ENCODE results near the gene GRK7. TPM values are rescaled to one million over a fixed set of nuclear protein-coding genes. Genes with fewer than 3 reads are reported as not detected.
"Not testable (repeated sequence)": the region's sequence is repeated elsewhere in the genome, so short reads cannot be mapped to it uniquely, and the experiment has no call there.

Gene GRK7
- total RNA-seq, 4 donors from 2014 or later: 0.11 TPM; not detected in 3

DNA sequence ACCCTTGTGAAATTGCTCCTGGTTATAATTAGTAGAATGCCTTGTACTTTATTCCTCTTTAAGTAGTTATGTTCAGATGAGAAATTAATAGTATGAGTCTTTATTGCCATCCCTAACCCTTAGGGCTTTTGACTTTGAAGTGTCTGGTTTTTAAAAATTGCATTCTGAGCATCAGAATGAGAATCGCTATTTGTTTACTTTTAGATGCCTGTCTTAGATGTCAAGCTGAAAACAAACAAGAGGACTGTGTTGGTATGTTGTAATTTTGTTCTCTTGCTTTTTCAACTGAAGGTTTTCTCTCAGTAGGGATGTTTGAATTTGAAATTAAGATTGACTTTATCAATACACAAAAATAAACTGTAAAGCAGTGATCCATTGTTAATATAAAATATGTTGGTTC is 19.9 kb upstream of the GRK7 start:
- TF ChIP-seq, protein P1, sequence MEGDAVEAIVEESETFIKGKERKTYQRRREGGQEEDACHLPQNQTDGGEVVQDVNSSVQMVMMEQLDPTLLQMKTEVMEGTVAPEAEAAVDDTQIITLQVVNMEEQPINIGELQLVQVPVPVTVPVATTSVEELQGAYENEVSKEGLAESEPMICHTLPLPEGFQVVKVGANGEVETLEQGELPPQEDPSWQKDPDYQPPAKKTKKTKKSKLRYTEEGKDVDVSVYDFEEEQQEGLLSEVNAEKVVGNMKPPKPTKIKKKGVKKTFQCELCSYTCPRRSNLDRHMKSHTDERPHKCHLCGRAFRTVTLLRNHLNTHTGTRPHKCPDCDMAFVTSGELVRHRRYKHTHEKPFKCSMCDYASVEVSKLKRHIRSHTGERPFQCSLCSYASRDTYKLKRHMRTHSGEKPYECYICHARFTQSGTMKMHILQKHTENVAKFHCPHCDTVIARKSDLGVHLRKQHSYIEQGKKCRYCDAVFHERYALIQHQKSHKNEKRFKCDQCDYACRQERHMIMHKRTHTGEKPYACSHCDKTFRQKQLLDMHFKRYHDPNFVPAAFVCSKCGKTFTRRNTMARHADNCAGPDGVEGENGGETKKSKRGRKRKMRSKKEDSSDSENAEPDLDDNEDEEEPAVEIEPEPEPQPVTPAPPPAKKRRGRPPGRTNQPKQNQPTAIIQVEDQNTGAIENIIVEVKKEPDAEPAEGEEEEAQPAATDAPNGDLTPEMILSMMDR (IDR thresholded peaks at IDR 0.05): no peak
- TF ChIP-seq EP300 (IDR thresholded peaks at IDR 0.05): no peak
- H3K27me3 ChIP-seq: no peaks in the 10 kb centered on the region
- peaks cover 30 to 42% (median 39%) of the 10 kb centered on the region in 4 donors for H3K36me3 ChIP-seq
- WGBS: 44% methylated on average over 1 of the region's 1 CpG
- intact Hi-C loops (cut with DNase I): no loop called here
- H3K4me1 ChIP-seq: peaks cover 32 to 48% (median 45%) of the 10 kb centered on the region in 4 donors
- no peak for DNase-seq (ENCODE audit: extremely low spot score)
- H3K4me3 ChIP-seq: no peak overlapping the region
- no peak overlapping the region for H3K27ac ChIP-seq (replicated peaks in 1 of 4)
- no peaks in the 10 kb centered on the region for H3K9me3 ChIP-seq

DNA sequence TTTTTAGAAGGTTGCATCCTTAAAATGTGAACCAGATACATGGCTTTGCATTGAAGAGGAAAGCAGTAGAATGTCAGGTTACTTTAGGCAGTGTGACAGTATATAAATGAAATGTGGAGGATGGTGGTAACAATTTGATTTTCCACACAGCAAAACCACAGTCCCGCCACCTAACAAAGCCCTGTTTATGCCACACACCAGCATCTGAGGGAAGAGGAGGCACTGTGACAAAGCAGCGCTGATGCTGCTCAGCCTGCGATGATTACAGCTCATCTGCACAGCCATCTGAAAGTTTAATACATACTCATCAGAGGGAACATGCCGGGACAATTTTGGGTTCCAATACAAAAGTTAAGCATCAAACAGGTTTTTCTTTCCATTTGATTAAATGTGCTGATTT is 16.2 kb upstream of the GRK7 start:
- DNase-seq (ENCODE audit: extremely low spot score): no peak
- H3K9me3 ChIP-seq: no peaks in the 10 kb centered on the region
- intact Hi-C loops (cut with DNase I): no loop called here
- TF ChIP-seq EP300 (IDR thresholded peaks at IDR 0.05): no peak
- TF ChIP-seq POLR2AphosphoS5 (IDR thresholded peaks at IDR 0.05): no peak
- TF ChIP-seq, protein P1 (IDR thresholded peaks at IDR 0.05): no peak
- no peak for TF ChIP-seq POLR2A (IDR thresholded peaks at IDR 0.05; ENCODE audit: low read depth)
- H3K27me3 ChIP-seq: no peaks in the 10 kb centered on the region
- no peak overlapping the region for H3K4me3 ChIP-seq
- peaks cover 5 to 20% (median 16%) of the 10 kb centered on the region in 4 donors for H3K4me1 ChIP-seq
- no peak overlapping the region for H3K27ac ChIP-seq (replicated peaks in 1 of 4)
- 90% methylated on average over 4 of the region's 4 CpGs for WGBS
- peaks cover 30 to 74% (median 52%) of the 10 kb centered on the region in 4 donors for H3K36me3 ChIP-seq

DNA sequence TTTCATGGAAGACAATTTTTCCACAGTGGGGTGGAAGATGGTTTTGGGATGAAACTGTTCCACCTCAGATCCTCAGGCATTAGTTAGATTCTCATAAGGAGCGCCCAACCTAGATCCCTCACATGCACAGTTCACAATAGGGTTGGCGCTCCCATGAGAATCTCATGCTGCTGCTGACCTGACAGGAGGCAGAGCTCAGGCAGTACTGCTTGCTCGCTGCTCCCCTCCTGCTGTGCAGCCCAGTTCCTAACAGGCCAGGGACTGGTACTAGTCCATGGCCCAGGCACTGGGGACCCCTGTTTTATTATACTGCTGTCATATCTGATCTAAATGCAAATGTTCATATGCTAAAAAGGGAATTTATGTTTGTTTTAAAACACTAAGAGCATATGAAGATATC is 9.8 kb upstream of the GRK7 start:
- intact Hi-C loops (cut with DNase I): no loop called here
- TF ChIP-seq, protein P1 (IDR thresholded peaks at IDR 0.05): no peak
- TF ChIP-seq POLR2A (IDR thresholded peaks at IDR 0.05; ENCODE audit: low read depth) (no peak), POLR2AphosphoS5 (IDR thresholded peaks at IDR 0.05) (no peak), EP300 (IDR thresholded peaks at IDR 0.05) (no peak)
- no peak for DNase-seq (ENCODE audit: extremely low spot score)
- Histone ChIP-seq H3K27ac (replicated peaks in 1 of 4) (no peak overlapping the region), H3K36me3 (peaks cover 0 to 34% (median 18%) of the 10 kb centered on the region in 4 donors), H3K9me3 (no peaks in the 10 kb centered on the region), H3K4me3 (no peak overlapping the region), H3K27me3 (no peaks in the 10 kb centered on the region), H3K4me1 (no peaks in the 10 kb centered on the region)
- 100% methylated on average over 3 of the region's 3 CpGs for WGBS

DNA sequence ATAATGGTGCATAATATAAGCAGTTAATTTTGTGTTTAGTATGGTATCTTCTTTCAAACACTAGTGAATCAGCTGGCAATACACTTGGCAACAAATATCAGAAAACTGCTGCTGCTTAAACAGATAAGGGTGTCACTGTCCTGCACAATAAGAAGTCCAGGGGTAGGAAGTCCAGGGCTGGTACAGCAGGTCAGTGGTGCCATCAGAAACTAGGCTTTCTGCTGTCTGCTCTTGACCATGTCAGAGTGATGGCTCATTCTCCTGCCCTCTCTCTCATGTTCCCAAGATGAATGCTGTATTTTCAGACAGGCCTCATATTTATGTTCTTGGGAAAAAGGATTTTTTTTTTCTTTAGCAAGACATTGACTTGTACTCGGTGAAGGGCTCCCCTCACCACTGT is 9.2 kb upstream of the GRK7 start:
- H3K36me3 ChIP-seq: peaks cover 0 to 28% (median 17%) of the 10 kb centered on the region in 4 donors
- H3K9me3 ChIP-seq: no peaks in the 10 kb centered on the region
- no peak overlapping the region for H3K4me3 ChIP-seq
- no peaks in the 10 kb centered on the region for H3K27me3 ChIP-seq
- no peak for DNase-seq (ENCODE audit: extremely low spot score)
- no peaks in the 10 kb centered on the region for H3K4me1 ChIP-seq
- intact Hi-C loops (cut with DNase I): no loop called here
- TF ChIP-seq POLR2AphosphoS5 (IDR thresholded peaks at IDR 0.05): no peak
- TF ChIP-seq, protein P1 (IDR thresholded peaks at IDR 0.05): no peak
- no peak for TF ChIP-seq EP300 (IDR thresholded peaks at IDR 0.05)
- no peak for TF ChIP-seq POLR2A (IDR thresholded peaks at IDR 0.05; ENCODE audit: low read depth)
- 80% methylated on average over 1 of the region's 1 CpG for WGBS
- no peak overlapping the region for H3K27ac ChIP-seq (replicated peaks in 1 of 4)

DNA sequence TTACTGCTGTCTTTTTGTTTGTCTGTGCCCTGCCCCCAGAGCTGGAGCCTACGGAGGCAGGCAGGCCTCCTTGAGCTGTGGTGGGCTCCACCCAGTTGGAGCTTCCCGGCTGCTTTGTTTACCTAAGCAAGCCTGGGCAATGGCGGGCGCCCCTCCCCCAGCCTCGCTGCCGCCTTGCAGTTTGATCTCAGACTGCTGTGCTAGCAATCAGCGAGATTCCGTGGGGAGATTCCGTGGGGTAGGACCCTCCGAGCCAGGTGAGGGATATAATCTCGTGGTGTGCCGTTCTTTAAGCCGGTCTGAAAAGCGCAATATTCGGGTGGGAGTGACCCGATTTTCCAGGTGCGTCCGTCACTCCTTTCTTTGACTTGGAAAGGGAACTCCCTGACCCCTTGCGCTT is 656 bp upstream of the GRK7 start:
- H3K27ac ChIP-seq (replicated peaks in 1 of 4); H3K4me3 ChIP-seq; H3K36me3 ChIP-seq; H3K9me3 ChIP-seq; DNase-seq (ENCODE audit: extremely low spot score); H3K27me3 ChIP-seq; intact Hi-C loops (cut with DNase I); H3K4me1 ChIP-seq: not testable (repeated sequence)
- 87% methylated on average over 13 of the region's 19 CpGs for WGBS
